Activated gamma-delta T cell treated with anti-CD3 and anti-CD28 coated beads, Interleukin-2, amount 50 U/mL, for 16 hours (primary cell): ENCODE data around the gene CREG1.
"Not testable (repeated sequence)": the region's sequence is repeated elsewhere in the genome, so short reads cannot be mapped to it uniquely, and the experiment has no call there.

Experiments used
- DNase-seq: peaks from one replicate; pipeline ENCODE4 v3.0.0-alpha.2; 2020; ENCODE audit warnings: low read depth

CREG1 gene

GRCh38 chr1:167553136-167554027, at the start of gene CREG1:
Gene CREG1 (minus strand): TSS chr1:167553762.
- DNase-seq = peak; percentile 78

- DNase-seq = no peak
These were observed 49.3 kb upstream of the CREG1 start for GRCh38 chr1:167602840-167603239.

DNA sequence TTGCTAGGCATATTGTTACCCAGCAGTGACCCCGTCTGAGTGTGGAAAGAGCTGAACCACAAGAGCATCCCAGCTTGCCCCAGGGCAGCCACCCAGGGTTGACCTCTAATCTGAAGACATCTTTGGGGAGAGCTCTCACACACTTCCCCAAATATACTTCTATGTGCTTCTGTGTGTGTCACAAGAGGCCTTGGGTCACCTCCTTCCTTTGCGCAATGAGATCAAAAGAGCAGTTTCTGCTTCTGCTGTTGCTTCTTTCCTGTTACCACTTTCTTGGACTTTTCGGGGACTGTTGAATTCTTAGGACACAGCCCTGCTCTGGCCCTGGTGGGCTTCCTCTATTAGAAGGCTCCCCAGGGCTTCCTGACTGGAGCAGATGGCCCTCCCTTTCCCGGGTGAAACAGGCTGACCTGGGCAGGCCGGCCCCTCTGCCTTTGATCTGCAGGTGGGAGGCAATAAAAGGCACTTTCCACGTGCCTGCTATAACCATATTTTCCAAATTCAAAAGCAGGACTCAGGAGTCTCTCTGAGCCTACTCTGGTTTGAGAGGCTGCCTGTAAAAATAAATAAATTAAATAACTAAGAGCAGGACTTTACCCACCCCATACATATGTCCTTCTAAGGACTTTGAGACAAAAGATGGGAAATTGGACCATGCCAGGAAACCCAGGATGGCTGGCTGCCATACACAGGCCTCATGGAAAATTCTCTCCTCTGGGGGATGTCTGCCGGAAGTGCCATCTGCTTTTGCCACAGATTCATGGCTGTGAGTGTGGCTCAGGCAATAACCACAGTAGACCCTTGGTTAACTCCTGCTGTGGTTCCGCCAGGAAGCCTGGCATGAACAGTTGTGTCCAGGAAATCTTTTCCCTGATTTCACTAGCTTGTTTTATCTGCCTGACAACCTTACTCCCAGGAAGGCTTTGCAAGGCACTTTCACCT, 48.2 kb upstream of the CREG1 start:
- no peak for DNase-seq

- peak; percentile 17 for DNase-seq
These were observed 46.5 kb upstream of the CREG1 start for GRCh38 chr1:167599957-167600581.

DNA sequence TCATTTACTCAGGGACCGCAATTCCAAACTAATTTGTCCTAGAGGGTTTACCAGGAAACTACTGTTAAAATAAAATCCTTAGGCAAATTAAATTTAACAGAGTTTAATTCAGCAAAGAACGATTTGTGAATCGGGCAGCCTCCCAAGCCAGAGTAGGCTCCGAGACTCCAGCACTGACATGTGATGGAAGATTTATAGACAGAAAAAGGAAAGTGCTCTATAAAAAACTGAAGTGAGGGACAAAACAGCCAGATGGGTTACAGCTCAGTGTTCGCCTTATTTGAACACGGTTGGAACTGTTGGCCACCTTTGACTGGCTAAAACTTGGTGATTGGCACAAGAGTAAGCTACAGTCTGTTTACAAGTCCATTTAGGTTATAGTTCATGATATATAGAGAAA, 41.3 kb upstream of the CREG1 start:
- no peak for DNase-seq

GRCh38 chr1:167593860-167594259, 40.3 kb upstream of the CREG1 start:
- DNase-seq = no peak

- DNase-seq = no peak
These were observed 38.9 kb upstream of the CREG1 start for GRCh38 chr1:167592475-167592874.

DNA sequence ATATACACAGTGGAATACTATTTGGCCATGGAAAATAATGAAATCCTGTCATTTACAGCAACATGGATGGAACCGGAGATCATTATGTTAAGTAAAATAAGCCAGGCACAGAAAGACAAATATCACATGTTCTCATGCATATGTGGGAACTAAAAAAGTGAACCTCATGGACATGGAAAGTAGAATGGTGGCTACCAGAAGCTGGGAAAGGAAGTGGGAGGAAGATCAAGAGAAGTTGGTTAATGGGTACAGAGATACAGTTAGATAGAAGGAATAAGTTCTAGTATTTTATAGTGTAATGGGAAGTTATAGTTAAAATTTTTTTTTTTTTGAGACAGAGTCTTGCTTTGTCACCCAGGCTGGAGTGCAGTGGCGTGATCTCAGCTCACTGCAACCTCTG, 34.8 kb upstream of the CREG1 start:
- no peak for DNase-seq

DNA sequence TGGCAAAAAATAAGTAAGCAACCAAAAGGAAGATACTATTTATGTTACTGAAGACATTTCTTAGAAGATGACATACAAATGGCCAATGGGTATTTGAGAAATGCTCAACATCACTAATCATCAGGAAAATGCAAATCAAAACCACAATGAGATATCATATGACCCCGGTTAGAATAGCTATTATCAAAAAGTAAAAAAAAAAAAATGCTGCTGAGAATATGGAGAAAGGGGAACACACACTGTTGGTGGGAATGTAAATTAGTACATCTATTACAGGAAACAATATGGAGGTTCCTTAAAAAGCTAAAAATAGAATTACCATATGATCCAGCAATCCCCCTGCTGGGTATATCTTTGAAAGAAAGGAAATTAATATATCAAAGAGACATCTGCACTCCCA, 34.3 kb upstream of the CREG1 start:
- no peak for DNase-seq

DNA sequence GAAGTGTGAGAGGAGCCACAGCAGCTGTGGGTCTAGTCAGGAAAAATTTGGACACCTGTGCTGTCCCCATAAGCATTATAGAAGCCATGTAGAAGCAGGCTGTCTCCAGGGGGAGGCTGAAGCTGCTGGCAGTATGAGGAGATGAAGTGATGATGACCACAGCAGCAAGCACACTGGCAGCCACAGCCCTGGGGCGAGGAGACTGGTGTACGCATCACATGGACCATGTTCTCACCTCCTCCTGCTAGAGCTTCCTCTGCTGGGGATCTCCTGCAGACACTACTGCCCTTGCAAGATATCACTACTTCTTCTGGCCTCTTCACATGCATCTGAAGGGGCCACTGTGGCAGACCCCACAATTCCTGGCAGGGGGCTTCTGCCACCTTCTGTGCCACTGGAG, 33.8 kb upstream of the CREG1 start:
- no peak for DNase-seq

GRCh38 chr1:167584581-167584980, 31.0 kb upstream of the CREG1 start:
- no peak for DNase-seq

DNA sequence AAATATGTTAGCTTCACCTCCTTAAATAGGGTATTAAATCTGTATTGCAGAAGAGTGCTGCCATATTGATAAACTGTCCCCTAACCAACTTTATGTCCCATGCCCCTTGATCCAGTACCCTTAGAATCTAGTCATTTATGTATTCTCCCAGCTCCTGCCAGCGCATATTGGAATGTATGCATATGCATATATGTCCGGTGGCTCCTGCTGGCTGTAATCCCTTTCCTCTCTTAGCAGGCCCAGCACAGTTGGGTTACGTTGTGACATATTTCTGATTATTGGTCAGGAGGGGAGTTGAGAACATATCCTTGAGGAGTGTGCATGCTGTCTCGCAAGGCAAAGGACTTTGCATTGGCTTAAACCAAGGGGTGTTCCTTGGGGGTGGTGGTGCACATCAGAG, 29.2 kb upstream of the CREG1 start:
- no peak for DNase-seq

GRCh38 chr1:167582064-167582463, 28.5 kb upstream of the CREG1 start:
- no peak for DNase-seq

GRCh38 chr1:167579986-167580385, 26.4 kb upstream of the CREG1 start:
- no peak for DNase-seq

DNA sequence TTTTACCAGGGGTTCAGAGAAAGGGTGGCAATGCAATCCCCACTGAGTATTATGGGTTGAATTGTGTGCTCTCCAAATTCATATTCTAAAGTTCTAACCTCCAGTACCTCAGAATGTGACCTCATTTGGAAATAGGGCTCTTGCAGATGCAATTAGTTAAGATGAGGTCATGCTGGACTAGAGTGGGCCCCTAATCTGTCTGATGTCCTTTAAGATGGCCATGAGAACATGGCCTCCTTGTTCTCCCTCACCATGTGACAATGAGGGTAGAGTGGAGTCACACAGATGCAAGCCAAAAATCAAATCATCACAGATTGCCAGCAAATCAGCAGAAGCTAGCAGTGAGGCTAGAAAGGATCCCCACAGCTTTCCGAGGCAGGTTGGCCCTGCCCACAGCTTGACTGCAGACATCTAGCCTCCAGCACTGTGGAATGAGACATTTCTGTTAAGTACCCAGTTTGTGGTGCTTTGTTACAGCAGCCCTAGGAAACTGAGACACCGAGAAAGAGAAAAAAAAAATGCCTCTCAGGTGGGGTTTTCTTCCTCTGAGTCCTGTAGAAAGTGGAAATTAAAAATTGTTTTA, 25.5 kb upstream of the CREG1 start:
- DNase-seq = no peak

DNA sequence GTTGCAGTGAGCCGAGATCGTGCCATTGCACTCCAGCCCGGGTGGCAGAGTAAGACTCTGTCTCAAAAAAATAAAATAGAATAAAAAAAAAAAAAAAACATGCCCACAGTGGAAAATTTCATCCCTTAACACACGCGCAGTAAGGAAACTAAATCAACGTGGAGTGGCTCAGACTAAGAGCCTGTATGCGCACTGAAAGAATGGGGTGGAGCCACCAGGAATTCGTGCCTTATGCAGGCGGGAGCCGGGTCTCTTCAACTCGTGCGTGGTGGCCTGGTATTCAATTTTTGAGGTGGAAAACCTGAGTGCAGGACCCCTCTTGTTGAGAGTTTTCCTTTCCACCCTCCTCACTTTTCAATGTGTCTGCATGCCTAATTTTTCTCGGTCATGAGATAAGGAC, 22.1 kb upstream of the CREG1 start:
- DNase-seq = no peak

DNA sequence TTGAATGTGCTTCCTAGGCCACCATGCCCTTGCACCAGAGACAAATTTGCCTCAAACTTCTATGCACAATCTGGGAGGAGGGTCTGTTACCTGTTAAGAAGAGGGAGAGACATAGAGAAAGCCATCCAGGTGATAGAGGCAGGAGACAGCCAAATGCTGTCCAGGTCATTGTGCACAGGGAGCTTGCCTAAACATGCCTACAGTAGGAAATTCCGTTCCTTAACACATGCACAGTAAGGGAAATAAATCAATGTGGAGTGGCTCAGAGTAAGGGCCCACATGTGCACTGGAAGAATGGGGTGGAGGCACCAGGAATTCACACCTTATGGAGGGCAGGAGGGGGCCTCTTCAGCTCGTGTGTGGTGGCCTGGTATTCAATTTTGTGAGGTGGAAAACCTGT, 19.5 kb upstream of the CREG1 start:
- DNase-seq = no peak

GRCh38 chr1:167570712-167571111, 17.1 kb upstream of the CREG1 start:
- not testable (repeated sequence) for DNase-seq

DNA sequence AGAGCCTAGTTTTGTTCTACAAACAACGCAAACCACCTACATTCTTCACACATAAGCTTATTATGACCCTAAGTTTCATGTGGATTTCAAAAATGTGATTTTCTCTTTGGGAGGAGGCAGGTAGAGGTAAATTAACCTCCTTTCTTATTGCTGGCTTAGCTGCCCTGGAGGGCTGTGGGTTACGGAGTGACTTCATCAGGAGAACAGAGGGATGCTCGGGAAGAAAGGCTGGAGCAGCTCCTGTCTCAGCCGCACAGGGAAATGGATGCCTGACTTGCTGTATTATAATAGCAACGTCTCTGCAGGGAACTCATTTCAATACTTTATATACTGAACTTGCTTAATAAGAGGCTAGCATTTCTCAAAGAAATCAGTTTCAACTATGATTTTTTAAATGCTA, 14.1 kb upstream of the CREG1 start:
- DNase-seq = no peak

DNA sequence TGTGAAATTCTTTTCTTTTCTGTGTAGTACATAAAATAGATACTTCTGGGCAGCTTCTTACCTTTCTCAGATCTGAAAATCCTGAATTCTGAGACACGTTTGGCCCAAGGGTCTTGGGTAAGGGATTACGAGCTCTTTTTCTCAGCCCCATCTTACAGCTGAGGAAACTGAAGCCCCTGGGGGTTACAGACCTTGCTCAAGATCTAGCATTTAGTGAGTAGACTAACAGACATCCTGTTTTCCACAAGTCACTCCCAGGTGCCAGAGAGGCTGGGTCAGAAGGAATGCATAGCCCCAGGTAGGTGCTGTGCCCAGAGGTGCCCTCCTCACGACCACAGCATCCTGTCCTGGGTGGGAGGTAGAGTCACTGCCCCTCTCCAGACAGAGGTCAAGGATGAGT, 13.2 kb upstream of the CREG1 start:
- DNase-seq = no peak

GRCh38 chr1:167565922-167566321, 12.4 kb upstream of the CREG1 start:
- DNase-seq = no peak

GRCh38 chr1:167564612-167565270, 11.2 kb upstream of the CREG1 start:
- no peak for DNase-seq
